Natural killer cell treated with Interleukin-12 subunit alpha and Interleukin-12 subunit beta and Interleukin-15 and Interleukin-18, amount 100 ng/mL, for 72 hours (primary cell): ENCODE results near the gene DENND1A. TPM values are rescaled to one million over a fixed set of nuclear protein-coding genes. Genes with fewer than 3 reads are reported as not detected.

Source experiments
- ATAC-seq, 2 donors: fragments of 150-1000 bp; cut with Tn5 transposase in 1 of 2; sonication (Bioruptor Pico), chemical (Tn5 transposase) in 1 of 2; 2 replicates each; pipeline ENCODE4 v1.10.0; 2021
- DNase-seq: peaks from one replicate; pipeline ENCODE4 v3.0.0; 2022; ENCODE audit warnings: low spot score
- H3K27ac Mint-ChIP-seq, 2 donors: 1 replicate in 1 of 2; 2 replicates in 1 of 2; pipeline ENCODE4 v1.8.0; 2022; ENCODE audit warnings: mixed read lengths in 2 of 2, mild to moderate bottlenecking in 1 of 2, moderate library complexity in 1 of 2
- H3K27me3 Mint-ChIP-seq, 2 donors: 1 replicate in 1 of 2; 2 replicates in 1 of 2; pipeline ENCODE4 v1.8.0; 2022; ENCODE audit warnings: mixed read lengths in 2 of 2
- H3K36me3 Mint-ChIP-seq: one replicate; pipeline ENCODE4 v1.8.0; 2022; ENCODE audit warnings: mixed read lengths
- H3K4me1 Mint-ChIP-seq, 2 donors: 1 replicate in 1 of 2; 2 replicates in 1 of 2; pipeline ENCODE4 v1.8.0; 2022; ENCODE audit warnings: low read depth in 2 of 2, mixed read lengths in 2 of 2, mild to moderate bottlenecking in 1 of 2
- H3K4me3 Mint-ChIP-seq: one replicate; pipeline ENCODE4 v1.8.0; 2022; ENCODE audit warnings: mixed read lengths
- H3K9me3 Mint-ChIP-seq: 2 replicates; pipeline ENCODE4 v1.8.0; 2022; ENCODE audit warnings: mixed read lengths
- total RNA-seq, 2 donors: library from RNA; stranded (reverse); gene quantifications; one replicate each; pipeline ENCODE4 v1.2.3, GENCODE V29; 2022

DENND1A gene
- total RNA-seq, 2 donors from 2014 or later: 24.6 to 28.8 TPM

- Mint-ChIP-seq H3K27ac (no peak overlapping the region), H3K27me3 (peaks cover 6 to 15% of the 10 kb centered on the region in 2 donors), H3K4me3 (no peak overlapping the region), H3K9me3 (no peaks in the 10 kb centered on the region), H3K36me3 (no peaks in the 10 kb centered on the region), H3K4me1 (peaks cover 4 to 5% of the 10 kb centered on the region in 2 donors)
- peak; percentile 70 for ATAC-seq
- no peak for DNase-seq
These were observed 575.8 kb downstream of the DENND1A start for GRCh38 chr9:123353984-123354591.

GRCh38 chr9:123353041-123353440 is 576.9 kb downstream of the DENND1A start:
- ATAC-seq (no peak), DNase-seq (no peak)
- peaks cover 4 to 5% of the 10 kb centered on the region in 2 donors for H3K4me1 Mint-ChIP-seq
- H3K27me3 Mint-ChIP-seq: peaks cover 6 to 15% of the 10 kb centered on the region in 2 donors
- no peaks in the 10 kb centered on the region for H3K9me3 Mint-ChIP-seq
- H3K27ac Mint-ChIP-seq: no peak overlapping the region
- H3K4me3 Mint-ChIP-seq: no peak overlapping the region
- H3K36me3 Mint-ChIP-seq: no peaks in the 10 kb centered on the region

GRCh38 chr9:123350590-123351310 is 579.2 kb downstream of the DENND1A start:
- no peak for ATAC-seq
- Mint-ChIP-seq H3K27me3 (peaks cover 6 to 15% of the 10 kb centered on the region in 2 donors), H3K4me3 (no peak overlapping the region), H3K36me3 (no peaks in the 10 kb centered on the region), H3K9me3 (no peaks in the 10 kb centered on the region), H3K4me1 (peaks cover 4 to 5% of the 10 kb centered on the region in 2 donors), H3K27ac (no peak overlapping the region)
- DNase-seq: no peak

- no peaks in the 10 kb centered on the region for H3K9me3 Mint-ChIP-seq
- no peaks in the 10 kb centered on the region for H3K36me3 Mint-ChIP-seq
- H3K27me3 Mint-ChIP-seq: peaks cover 6 to 15% of the 10 kb centered on the region in 2 donors
These were observed 580.0 kb downstream of the DENND1A start for GRCh38 chr9:123349691-123350480.

GRCh38 chr9:123349033-123349432 is 580.9 kb downstream of the DENND1A start:
- Mint-ChIP-seq H3K27ac (no peak overlapping the region), H3K36me3 (no peaks in the 10 kb centered on the region), H3K9me3 (no peaks in the 10 kb centered on the region), H3K27me3 (peaks cover 6 to 14% of the 10 kb centered on the region in 2 donors), H3K4me3 (no peak overlapping the region), H3K4me1 (peaks cover 2% of the 10 kb centered on the region in 2 donors)
- ATAC-seq (no peak), DNase-seq (no peak)

More at GRCh38 chr9:123349691-123350480, 580.0 kb downstream of the DENND1A start:
- DNase-seq (no peak), ATAC-seq (peak; percentile 63 to 75)
- no peak overlapping the region for H3K27ac Mint-ChIP-seq
- H3K4me3 Mint-ChIP-seq: no peak overlapping the region
- H3K4me1 Mint-ChIP-seq: peaks cover 4 to 5% of the 10 kb centered on the region in 2 donors

- ATAC-seq (no peak), DNase-seq (no peak)
- no peaks in the 10 kb centered on the region for H3K4me1 Mint-ChIP-seq
- H3K27me3 Mint-ChIP-seq: peaks cover 6 to 12% of the 10 kb centered on the region in 2 donors
- no peaks in the 10 kb centered on the region for H3K9me3 Mint-ChIP-seq
- no peak overlapping the region for H3K4me3 Mint-ChIP-seq
- H3K36me3 Mint-ChIP-seq: no peaks in the 10 kb centered on the region
- H3K27ac Mint-ChIP-seq: no peak overlapping the region
These were observed 581.5 kb downstream of the DENND1A start for GRCh38 chr9:123348317-123348992.

GRCh38 chr9:123347289-123348060 is 582.5 kb downstream of the DENND1A start:
- H3K9me3 Mint-ChIP-seq: no peaks in the 10 kb centered on the region
- H3K4me1 Mint-ChIP-seq: no peaks in the 10 kb centered on the region
- no peaks in the 10 kb centered on the region for H3K36me3 Mint-ChIP-seq
- ATAC-seq (no peak), DNase-seq (no peak)
- no peak overlapping the region for H3K4me3 Mint-ChIP-seq
- H3K27ac Mint-ChIP-seq: no peak overlapping the region
- H3K27me3 Mint-ChIP-seq: peaks cover 2 to 8% of the 10 kb centered on the region in 2 donors

- no peaks in the 10 kb centered on the region for H3K9me3 Mint-ChIP-seq
- H3K4me3 Mint-ChIP-seq: no peak overlapping the region
- DNase-seq (no peak), ATAC-seq (no peak)
- peaks cover under 1 to 2% of the 10 kb centered on the region in 2 donors for H3K4me1 Mint-ChIP-seq
- no peak overlapping the region for H3K27ac Mint-ChIP-seq
- no peaks in the 10 kb centered on the region for H3K36me3 Mint-ChIP-seq
- H3K27me3 Mint-ChIP-seq: peaks cover 0 to 7% of the 10 kb centered on the region in 2 donors
These were observed 583.1 kb downstream of the DENND1A start for GRCh38 chr9:123346826-123347225.

- peaks cover 5 to 9% of the 10 kb centered on the region in 2 donors for H3K4me1 Mint-ChIP-seq
- H3K4me3 Mint-ChIP-seq: no peak overlapping the region
- H3K9me3 Mint-ChIP-seq: no peaks in the 10 kb centered on the region
- peaks cover 0 to 7% of the 10 kb centered on the region in 2 donors for H3K27me3 Mint-ChIP-seq
- H3K36me3 Mint-ChIP-seq: no peaks in the 10 kb centered on the region
- DNase-seq: no peak
- H3K27ac Mint-ChIP-seq: no peak overlapping the region
- no peak for ATAC-seq
These were observed 583.9 kb downstream of the DENND1A start for GRCh38 chr9:123346026-123346425.

GRCh38 chr9:123345567-123345955 is 584.4 kb downstream of the DENND1A start:
- H3K9me3 Mint-ChIP-seq: no peaks in the 10 kb centered on the region
- ATAC-seq (no peak), DNase-seq (no peak)
- no peak overlapping the region for H3K27ac Mint-ChIP-seq
- peaks cover 0 to 5% of the 10 kb centered on the region in 2 donors for H3K27me3 Mint-ChIP-seq
- no peaks in the 10 kb centered on the region for H3K36me3 Mint-ChIP-seq
- peaks cover 10 to 13% of the 10 kb centered on the region in 2 donors for H3K4me1 Mint-ChIP-seq
- H3K4me3 Mint-ChIP-seq: no peak overlapping the region

- Mint-ChIP-seq H3K4me3 (no peak overlapping the region), H3K36me3 (no peaks in the 10 kb centered on the region), H3K27ac (no peak overlapping the region), H3K9me3 (no peaks in the 10 kb centered on the region), H3K27me3 (peaks cover 0 to 3% of the 10 kb centered on the region in 2 donors), H3K4me1 (peaks cover 21 to 25% of the 10 kb centered on the region in 2 donors)
- ATAC-seq (no peak), DNase-seq (no peak)
These were observed 585.6 kb downstream of the DENND1A start for GRCh38 chr9:123344192-123344949.

- no peaks in the 10 kb centered on the region for H3K36me3 Mint-ChIP-seq
- H3K27me3 Mint-ChIP-seq: peaks cover 0 to 3% of the 10 kb centered on the region in 2 donors
- no peaks in the 10 kb centered on the region for H3K9me3 Mint-ChIP-seq
- H3K27ac Mint-ChIP-seq: no peak overlapping the region
- peaks cover 27 to 33% of the 10 kb centered on the region in 2 donors for H3K4me1 Mint-ChIP-seq
- no peak for DNase-seq
- ATAC-seq: no peak
- no peak overlapping the region for H3K4me3 Mint-ChIP-seq
These were observed 586.3 kb downstream of the DENND1A start for GRCh38 chr9:123343443-123344191.
